Liver (tissue), 9 donors: ENCODE data around the gene AKR7A2. TPM values are rescaled to one million over a fixed set of nuclear protein-coding genes. Genes with fewer than 3 reads are reported as not detected.
"Not testable (repeated sequence)": the region's sequence is repeated elsewhere in the genome, so short reads cannot be mapped to it uniquely, and the experiment has no call there.

Experiments used
- DNase-seq: peaks from one replicate; pipeline ENCODE4 v3.0.0-alpha.2; 2017; ENCODE audit warnings: low spot score
- H3K27ac ChIP-seq, 2 donors: one replicate each; pipeline ENCODE4 v1.7.0; 2013; ENCODE audit warnings: inconsistent platforms in 2 of 2, low read length in 2 of 2, control low read depth in 1 of 2, low read depth in 1 of 2, mild to moderate bottlenecking in 1 of 2
- H3K27me3 ChIP-seq, 4 donors: one replicate each; pipeline versions ENCODE4 v1.6.1 to v1.7.0; 2013; ENCODE audit warnings: low read length in 3 of 4, inconsistent platforms in 1 of 4, mild to moderate bottlenecking in 1 of 4, moderate library complexity in 1 of 4; ENCODE audit not compliant: control insufficient read depth in 4 of 4, insufficient read depth in 4 of 4
- H3K36me3 ChIP-seq, 4 donors: one replicate each; pipeline versions ENCODE4 v1.6.1 to v1.7.0; 2013; ENCODE audit warnings: low read length in 3 of 4, mild to moderate bottlenecking in 3 of 4, low read depth in 1 of 4, moderate library complexity in 1 of 4; ENCODE audit not compliant: control insufficient read depth in 4 of 4, insufficient read depth in 3 of 4
- H3K4me1 ChIP-seq, 4 donors: one replicate each; pipeline versions ENCODE4 v1.6.1 to v1.7.0; 2013; ENCODE audit warnings: low read length in 3 of 4, mild to moderate bottlenecking in 3 of 4, moderate library complexity in 1 of 4; ENCODE audit not compliant: control insufficient read depth in 4 of 4, insufficient read depth in 4 of 4
- H3K4me3 ChIP-seq, 3 donors: one replicate each; pipeline versions ENCODE4 v1.6.1 to v1.7.0; 2013; ENCODE audit warnings: low read length in 3 of 3, control low read depth in 1 of 3, low read depth in 1 of 3, mild to moderate bottlenecking in 1 of 3
- H3K9ac ChIP-seq, 2 donors: one replicate each; pipeline ENCODE4 v1.7.0; 2013; ENCODE audit warnings: low read length in 2 of 2, mild to moderate bottlenecking in 2 of 2, moderate library complexity in 2 of 2, control low read depth in 1 of 2, low read depth in 1 of 2
- H3K9me3 ChIP-seq, 4 donors: one replicate each; pipeline versions ENCODE4 v1.6.1 to v1.7.0; 2013; ENCODE audit warnings: low read length in 3 of 4; ENCODE audit not compliant: control insufficient read depth in 4 of 4
- EGR1 ChIP-seq, 2 donors: IDR thresholded peaks; 2 replicates each; pipeline ENCODE4 v1.6.1; 2016 to 2018; ENCODE audit warnings: antibody characterized with exemption in 2 of 2, low read depth in 2 of 2
- FOXA1 ChIP-seq: IDR thresholded peaks from 2 replicates; pipeline ENCODE4 v1.6.1; 2016; ENCODE audit warnings: antibody characterized with exemption
- FOXA2 ChIP-seq: IDR thresholded peaks from 2 replicates; pipeline ENCODE4 v1.6.1; 2016; ENCODE audit warnings: antibody characterized with exemption
- GABPA ChIP-seq, 2 donors: IDR thresholded peaks in 1 of 2; conservative IDR thresholded peaks in 1 of 2; 2 replicates each; pipeline ENCODE4 v1.6.1; 2016; ENCODE audit warnings: antibody characterized with exemption in 2 of 2, mild to moderate bottlenecking in 1 of 2, moderate library complexity in 1 of 2
- HNF4A ChIP-seq, 2 donors: conservative IDR thresholded peaks; 2 replicates each; pipeline ENCODE4 v1.6.1; 2016; ENCODE audit warnings: antibody characterized with exemption in 2 of 2, mild to moderate bottlenecking in 2 of 2
- HNF4G ChIP-seq: IDR thresholded peaks from 2 replicates; pipeline ENCODE4 v1.6.1; 2016; ENCODE audit warnings: antibody characterized with exemption
- JUND ChIP-seq, 2 donors: IDR thresholded peaks; 2 replicates each; pipeline ENCODE4 v1.6.1; 2016; ENCODE audit warnings: antibody characterized with exemption in 2 of 2
- MAX ChIP-seq: IDR thresholded peaks from 2 replicates; pipeline ENCODE4 v1.6.1; 2016; ENCODE audit warnings: antibody characterized with exemption
- NR2F2 ChIP-seq: IDR thresholded peaks from 2 replicates; pipeline ENCODE4 v1.6.1; 2016; ENCODE audit warnings: antibody characterized with exemption
- RAD21 ChIP-seq, 2 donors: IDR thresholded peaks; 2 replicates each; pipeline ENCODE4 v1.6.1; 2016; ENCODE audit warnings: antibody characterized with exemption in 2 of 2, mild to moderate bottlenecking in 2 of 2
- REST ChIP-seq: IDR thresholded peaks from 2 replicates; pipeline ENCODE4 v1.6.1; 2016; ENCODE audit warnings: antibody characterized with exemption, mild to moderate bottlenecking
- SP1 ChIP-seq: IDR thresholded peaks from 2 replicates; pipeline ENCODE4 v1.6.1; 2018; ENCODE audit warnings: antibody characterized with exemption, mild to moderate bottlenecking
- TAF1 ChIP-seq: conservative IDR thresholded peaks from 2 replicates; pipeline ENCODE4 v1.6.1; 2016; ENCODE audit warnings: antibody characterized with exemption, mild to moderate bottlenecking
- YY1 ChIP-seq: IDR thresholded peaks from 2 replicates; pipeline ENCODE4 v1.6.1; 2016; ENCODE audit warnings: antibody characterized with exemption, mild to moderate bottlenecking
- WGBS: extraction: QIAGEN DNeasy Blood & Tissue Kit; methylation state at CpG from one replicate; pipeline ENCODE4 v1.1.7; 2013; 5-methylcytosine and 5-hydroxymethylcytosine counted together
- polyA plus RNA-seq, 2 donors: library from polyadenylated mRNA; stranded (reverse) in 1 of 2; unstranded in 1 of 2; fragments of 200-250 nt in 1 of 2; fragments of >200 nt in 1 of 2; fragmentation: Nextera tagmentation in 1 of 2; extraction: Ambion mirVana in 1 of 2; gene quantifications; one replicate each; pipeline versions ENCODE4 v1.2.1 to v1.2.3, GENCODE V29; 2013 to 2015
- total RNA-seq, 2 donors: library from RNA; depleted of rRNA; stranded (reverse); fragments of >200 nt; gene quantifications; one replicate each; pipeline ENCODE4 v1.2.3, GENCODE V29; 2014
- TF ChIP-seq, protein P1 (sequence below): fragments of 150-350 bp; IDR thresholded peaks from 2 replicates; pipeline ENCODE4 v1.5.1; 2017; ENCODE audit warnings: improper control_type of control experiment, low read depth, low read length; ENCODE audit not compliant: missing input control
- donor health status: healthy.
- donor health status: healthy.
- donor health status: healthy.
- donor health status: healthy.
- donor health status: healthy.

AKR7A2 gene
- total and polyA plus RNA-seq, 4 donors, result 41.4 to 63.2 (median 49.8) TPM

GRCh38 chr1:19305880-19306279 lies 6.1 kb downstream of the AKR7A2 start:
- 96% methylated on average over 11 of the region's 11 CpGs for WGBS
- DNase-seq, result no peak

DNA sequence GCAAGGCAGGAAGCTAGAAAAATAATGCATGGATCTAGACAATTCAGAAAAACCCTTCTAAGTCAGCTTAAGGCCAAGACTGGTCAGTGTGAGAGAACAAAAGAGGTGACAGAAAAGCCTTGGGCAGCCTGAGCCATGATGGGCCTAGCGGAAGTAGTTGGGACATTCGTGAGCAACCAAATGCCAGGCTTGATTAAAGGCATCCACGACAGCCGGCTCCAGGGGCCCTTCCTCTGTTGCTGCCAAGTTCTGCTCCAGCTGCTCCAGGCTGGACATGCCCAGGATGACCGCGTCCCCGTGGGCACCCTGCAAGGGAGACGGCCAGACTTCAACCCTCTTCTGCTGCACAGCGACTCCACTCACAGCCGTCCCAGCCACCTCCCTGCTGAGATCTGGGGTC lies 7.9 kb downstream of the AKR7A2 start:
- H3K36me3 ChIP-seq, result peaks cover 10 to 56% (median 34%) of the 10 kb centered on the region in 4 donors
- not testable (repeated sequence) for H3K9me3 ChIP-seq, DNase-seq, H3K27me3 ChIP-seq, H3K4me3 ChIP-seq, H3K4me1 ChIP-seq, H3K27ac ChIP-seq, H3K9ac ChIP-seq
- WGBS, result 97% methylated on average over 10 of the region's 10 CpGs

More at GRCh38 chr1:19305880-19306279, 6.1 kb downstream of the AKR7A2 start:
- Histone ChIP-seq H3K9me3 (no peaks in the 10 kb centered on the region), H3K27me3 (no peaks in the 10 kb centered on the region), H3K9ac (no peak overlapping the region), H3K27ac (no peak overlapping the region), H3K4me1 (peaks cover 0 to 4% (median 3%) of the 10 kb centered on the region in 4 donors), H3K4me3 (no peak overlapping the region), H3K36me3 (peaks cover 10 to 56% (median 34%) of the 10 kb centered on the region in 4 donors)
- TF ChIP-seq EGR1 (IDR thresholded peaks at IDR 0.05; ENCODE audit: low read depth in 2 of 2) (no peak), FOXA2 (no peak), RAD21 (IDR thresholded peaks at IDR 0.05) (no peak), FOXA1 (no peak), TAF1 (no peak), GABPA (IDR thresholded peaks at IDR 0.05 in 1 of 2, conservative IDR thresholded peaks at IDR 0.05 in 1 of 2) (no peak), MAX (no peak), REST (no peak), JUND (IDR thresholded peaks at IDR 0.05) (no peak)
- TF ChIP-seq, protein P1, sequence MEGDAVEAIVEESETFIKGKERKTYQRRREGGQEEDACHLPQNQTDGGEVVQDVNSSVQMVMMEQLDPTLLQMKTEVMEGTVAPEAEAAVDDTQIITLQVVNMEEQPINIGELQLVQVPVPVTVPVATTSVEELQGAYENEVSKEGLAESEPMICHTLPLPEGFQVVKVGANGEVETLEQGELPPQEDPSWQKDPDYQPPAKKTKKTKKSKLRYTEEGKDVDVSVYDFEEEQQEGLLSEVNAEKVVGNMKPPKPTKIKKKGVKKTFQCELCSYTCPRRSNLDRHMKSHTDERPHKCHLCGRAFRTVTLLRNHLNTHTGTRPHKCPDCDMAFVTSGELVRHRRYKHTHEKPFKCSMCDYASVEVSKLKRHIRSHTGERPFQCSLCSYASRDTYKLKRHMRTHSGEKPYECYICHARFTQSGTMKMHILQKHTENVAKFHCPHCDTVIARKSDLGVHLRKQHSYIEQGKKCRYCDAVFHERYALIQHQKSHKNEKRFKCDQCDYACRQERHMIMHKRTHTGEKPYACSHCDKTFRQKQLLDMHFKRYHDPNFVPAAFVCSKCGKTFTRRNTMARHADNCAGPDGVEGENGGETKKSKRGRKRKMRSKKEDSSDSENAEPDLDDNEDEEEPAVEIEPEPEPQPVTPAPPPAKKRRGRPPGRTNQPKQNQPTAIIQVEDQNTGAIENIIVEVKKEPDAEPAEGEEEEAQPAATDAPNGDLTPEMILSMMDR, result no peak

GRCh38 chr1:19300211-19300610 lies 11.7 kb downstream of the AKR7A2 start:
- Histone ChIP-seq H3K4me3 (no peak overlapping the region), H3K4me1 (no peaks in the 10 kb centered on the region), H3K27me3 (no peaks in the 10 kb centered on the region), H3K9me3 (peaks cover 0 to 2% (median 1%) of the 10 kb centered on the region in 4 donors), H3K27ac (no peak overlapping the region), H3K9ac (no peak overlapping the region), H3K36me3 (peaks cover 0 to 25% (median 14%) of the 10 kb centered on the region in 4 donors)
- no peak for DNase-seq
- over 99% methylated on average over 2 of the region's 2 CpGs for WGBS
- TF ChIP-seq NR2F2 (no peak), SP1 (no peak), MAX (no peak), YY1 (no peak), HNF4G (no peak), HNF4A (conservative IDR thresholded peaks at IDR 0.05) (no peak), GABPA (IDR thresholded peaks at IDR 0.05 in 1 of 2, conservative IDR thresholded peaks at IDR 0.05 in 1 of 2) (no peak), EGR1 (IDR thresholded peaks at IDR 0.05; ENCODE audit: low read depth in 2 of 2) (no peak), FOXA2 (no peak), REST (no peak)
- TF ChIP-seq, protein P1, result no peak
